GM20431 (cell line): ENCODE results near the gene TBC1D22A.

Experiments used
- in situ Hi-C: fragments of 300-500 bp; cut with MseI, MboI; formaldehyde crosslinking; loops from one replicate; pipeline ENCODE4 v1.15.0; 2020; ENCODE audit warnings: low sequenced_read_pairs; ENCODE audit not compliant: unreplicated experiment

TBC1D22A gene

GRCh38 chr22:46752286-46752987 is 10.0 kb upstream of the TBC1D22A start:
- in situ Hi-C loops, result no loop called here

GRCh38 chr22:46752988-46753310 is 9.5 kb upstream of the TBC1D22A start:
- in situ Hi-C loops, result no loop called here

- in situ Hi-C loops, result no loop called here
Measured at GRCh38 chr22:46753360-46753759, 9.1 kb upstream of the TBC1D22A start.

- in situ Hi-C loops, result no loop called here
Measured at GRCh38 chr22:46753761-46754109, 8.7 kb upstream of the TBC1D22A start.

GRCh38 chr22:46754110-46754799 is 8.2 kb upstream of the TBC1D22A start:
- in situ Hi-C loops, result no loop called here

- in situ Hi-C loops, result no loop called here
Measured at GRCh38 chr22:46754826-46755225, 7.6 kb upstream of the TBC1D22A start.

- in situ Hi-C loops, result no loop called here
Measured at GRCh38 chr22:46755525-46755924, 6.9 kb upstream of the TBC1D22A start.

GRCh38 chr22:46756097-46756496 is 6.4 kb upstream of the TBC1D22A start:
- in situ Hi-C loops, result no loop called here

- in situ Hi-C loops, result no loop called here
Measured at GRCh38 chr22:46757104-46757503, 5.3 kb upstream of the TBC1D22A start.

- in situ Hi-C loops, result no loop called here
Measured at GRCh38 chr22:46758121-46758520, 4.3 kb upstream of the TBC1D22A start.

- in situ Hi-C loops, result no loop called here
Measured at GRCh38 chr22:46758867-46759290, 3.6 kb upstream of the TBC1D22A start.

GRCh38 chr22:46761017-46761416 is 1.4 kb upstream of the TBC1D22A start:
- in situ Hi-C loops, result no loop called here

- in situ Hi-C loops, result no loop called here
Measured at GRCh38 chr22:46761539-46762237, 762 bp upstream of the TBC1D22A start.

- in situ Hi-C loops, result no loop called here
Measured at GRCh38 chr22:46763051-46763705, 728 bp downstream of the TBC1D22A start.

- in situ Hi-C loops, result no loop called here
Measured at GRCh38 chr22:46764140-46764680, 1.8 kb downstream of the TBC1D22A start.

- in situ Hi-C loops, result no loop called here
Measured at GRCh38 chr22:46764779-46765485, 2.5 kb downstream of the TBC1D22A start.

GRCh38 chr22:46766611-46767010 is 4.2 kb downstream of the TBC1D22A start:
- in situ Hi-C loops, result no loop called here

GRCh38 chr22:46767249-46767985 is 5.0 kb downstream of the TBC1D22A start:
- in situ Hi-C loops, result no loop called here

GRCh38 chr22:46769191-46769675 is 6.8 kb downstream of the TBC1D22A start:
- in situ Hi-C loops, result no loop called here
